Neural cell (in vitro differentiated cells): Measurements from ENCODE around the gene THRB. TPM values are rescaled to one million over a fixed set of nuclear protein-coding genes. Genes with fewer than 3 reads are reported as not detected.
"Not testable (repeated sequence)": the region's sequence is repeated elsewhere in the genome, so short reads cannot be mapped to it uniquely, and the experiment has no call there.

Experiments used
- H2AFZ ChIP-seq: fragments of 200-600, 300-800 bp; sonication (generic), shearing (Covaris generic); 2 replicates; pipeline ENCODE4 v1.6.0; 2014; ENCODE audit warnings: low read depth, mild to moderate bottlenecking, antibody characterized with exemption, low read length, moderate library complexity
- H3F3A ChIP-seq: fragments of 200-600 bp; shearing (Covaris generic); 2 replicates; pipeline ENCODE4 v1.6.1; 2016; ENCODE audit warnings: mild to moderate bottlenecking, moderate library complexity, mixed read lengths, antibody characterized with exemption, low read length; ENCODE audit not compliant: insufficient read depth, poor library complexity, severe bottlenecking
- H3K27ac ChIP-seq: fragments of 200-600, 300-800 bp; sonication (generic), shearing (Covaris generic); 2 replicates; pipeline ENCODE4 v1.5.1; 2014; ENCODE audit warnings: mild to moderate bottlenecking, low read length, moderate library complexity
- H3K27me3 ChIP-seq: fragments of 300-800, 200-600 bp; sonication (generic), shearing (Covaris generic); 2 replicates; pipeline ENCODE4 v1.6.0; 2014; ENCODE audit warnings: mild to moderate bottlenecking, low read depth, low read length, moderate library complexity; ENCODE audit not compliant: insufficient read depth
- H3K36me3 ChIP-seq: fragments of 300-800, 200-600 bp; sonication (generic), shearing (Covaris generic); 2 replicates; pipeline ENCODE4 v1.5.1; 2014; ENCODE audit warnings: mild to moderate bottlenecking, antibody characterized with exemption, low read length, moderate library complexity; ENCODE audit not compliant: insufficient read depth
- H3K4me2 ChIP-seq: fragments of 300-800, 200-600 bp; sonication (generic), shearing (Covaris generic); 2 replicates; pipeline ENCODE4 v1.6.0; 2014; ENCODE audit warnings: mild to moderate bottlenecking, low read length
- H3K4me3 ChIP-seq: fragments of 300-800, 200-600 bp; sonication (generic), shearing (Covaris generic); 2 replicates; pipeline ENCODE4 v1.5.1; 2014; ENCODE audit warnings: mild to moderate bottlenecking, low read length, moderate library complexity
- H3K79me2 ChIP-seq: fragments of 200-600 bp; shearing (Covaris generic); replicated peaks from 2 replicates; pipeline ENCODE4 v1.6.0; 2014; ENCODE audit warnings: mild to moderate bottlenecking, low read length, moderate library complexity; ENCODE audit not compliant: insufficient read depth
- H3K9ac ChIP-seq: fragments of 300-800, 200-600 bp; sonication (generic), shearing (Covaris generic); 2 replicates; pipeline ENCODE4 v1.6.1; 2016; ENCODE audit warnings: mild to moderate bottlenecking, low read length, mixed read lengths
- H3K9me2 ChIP-seq: fragments of 200-600 bp; shearing (Covaris generic); 2 replicates; pipeline ENCODE4 v1.6.1; 2016; ENCODE audit warnings: mild to moderate bottlenecking, low read length, mixed read lengths; ENCODE audit not compliant: insufficient read depth
- H3K9me3 ChIP-seq: fragments of 200-600, 300-800 bp; sonication (generic), shearing (Covaris generic); 2 replicates; pipeline ENCODE4 v1.6.1; 2016; ENCODE audit warnings: mild to moderate bottlenecking, mixed run types, low read length, moderate library complexity, mixed read lengths
- H4K20me1 ChIP-seq: fragments of 200-600 bp; shearing (Covaris generic); 2 replicates; pipeline ENCODE4 v1.6.1; 2016; ENCODE audit warnings: mild to moderate bottlenecking, mixed run types; ENCODE audit not compliant: insufficient read depth
- CTCF ChIP-seq: fragments of 450-650 bp; IDR thresholded peaks from 2 replicates; pipeline ENCODE4 v1.5.1; 2014; ENCODE audit warnings: antibody characterized with exemption, mild to moderate bottlenecking, moderate library complexity; ENCODE audit not compliant: poor library complexity, severe bottlenecking
- EP300 ChIP-seq: fragments of 450-650 bp; conservative IDR thresholded peaks from 2 replicates; pipeline ENCODE4 v1.6.1; 2014; ENCODE audit warnings: antibody characterized with exemption, mild to moderate bottlenecking, moderate library complexity; ENCODE audit not compliant: poor library complexity, severe bottlenecking
- EZH2 ChIP-seq: fragments of 200-600, 300-800 bp; shearing (Covaris generic), sonication (generic); IDR thresholded peaks from 2 replicates; pipeline ENCODE4 v1.6.1; 2014; ENCODE audit warnings: antibody characterized with exemption, low read length, borderline replicate concordance, mild to moderate bottlenecking; ENCODE audit not compliant: insufficient read depth, poor library complexity, severe bottlenecking
- MXI1 ChIP-seq: fragments of 450-650 bp; conservative IDR thresholded peaks from 2 replicates; pipeline ENCODE4 v1.6.1; 2014; ENCODE audit warnings: antibody characterized with exemption, mild to moderate bottlenecking; ENCODE audit not compliant: poor library complexity, severe bottlenecking
- POLR2AphosphoS5 ChIP-seq: IDR thresholded peaks from 2 replicates; pipeline ENCODE4 v1.6.1; 2012
- RAD21 ChIP-seq: fragments of 450-650 bp; conservative IDR thresholded peaks from 2 replicates; pipeline ENCODE4 v1.6.1; 2014; ENCODE audit warnings: antibody characterized with exemption, mild to moderate bottlenecking, moderate library complexity
- REST ChIP-seq: IDR thresholded peaks from 2 replicates; pipeline ENCODE4 v1.6.1; 2012; ENCODE audit warnings: borderline replicate concordance
- SMC3 ChIP-seq: fragments of 450-650 bp; conservative IDR thresholded peaks from 2 replicates; pipeline ENCODE4 v1.6.1; 2014; ENCODE audit warnings: antibody characterized with exemption, mild to moderate bottlenecking, moderate library complexity; ENCODE audit not compliant: poor library complexity
- TAF1 ChIP-seq: IDR thresholded peaks from 2 replicates; pipeline ENCODE4 v1.6.1; 2012; ENCODE audit warnings: low read depth
- polyA plus RNA-seq: library from polyadenylated mRNA; depleted of rRNA; stranded (reverse); fragments of >200 nt; gene quantifications from 2 replicates; pipeline ENCODE4 v1.2.3, GENCODE V29; 2014

THRB gene
- polyA plus RNA-seq, 1 donor from 2014 or later = 1.7 TPM

GRCh38 chr3:24399614-24400013 is 95.0 kb downstream of the THRB start:
- H3K27me3 ChIP-seq = no peaks in the 10 kb centered on the region
- TF ChIP-seq TAF1 (no peak), CTCF (no peak), EZH2 (no peak), REST (no peak), SMC3 (no peak), RAD21 (no peak), POLR2AphosphoS5 (no peak), EP300 (no peak), MXI1 (no peak)
- no peak overlapping the region for H3K9ac ChIP-seq
- H3K36me3 ChIP-seq = no peaks in the 10 kb centered on the region
- no peak overlapping the region for H3K27ac ChIP-seq
- no peaks in the 10 kb centered on the region for H4K20me1 ChIP-seq
- no peak overlapping the region for H3K4me2 ChIP-seq
- H3K9me2 ChIP-seq = no peaks in the 10 kb centered on the region
- no peaks in the 10 kb centered on the region for H3F3A ChIP-seq
- H3K9me3 ChIP-seq = no peaks in the 10 kb centered on the region
- H2AFZ ChIP-seq = no peak overlapping the region
- H3K79me2 ChIP-seq = no peaks in the 10 kb centered on the region
- H3K4me3 ChIP-seq = no peak overlapping the region

GRCh38 chr3:24398712-24399111 is 95.9 kb downstream of the THRB start:
- H3K9me2 ChIP-seq, H3K36me3 ChIP-seq, H3K27ac ChIP-seq, H3F3A ChIP-seq, H3K4me3 ChIP-seq, H4K20me1 ChIP-seq, H3K79me2 ChIP-seq, H3K27me3 ChIP-seq, H3K9ac ChIP-seq, H3K4me2 ChIP-seq, H3K9me3 ChIP-seq, H2AFZ ChIP-seq: not testable (repeated sequence)

GRCh38 chr3:24396338-24396737 is 98.3 kb downstream of the THRB start:
- Histone ChIP-seq H3K27me3 (no peaks in the 10 kb centered on the region), H3F3A (no peaks in the 10 kb centered on the region), H2AFZ (no peak overlapping the region), H3K36me3 (no peaks in the 10 kb centered on the region), H3K27ac (no peak overlapping the region), H3K4me2 (no peak overlapping the region), H3K9me3 (no peaks in the 10 kb centered on the region), H3K9me2 (no peaks in the 10 kb centered on the region), H3K9ac (no peak overlapping the region), H4K20me1 (no peaks in the 10 kb centered on the region), H3K79me2 (no peaks in the 10 kb centered on the region), H3K4me3 (no peak overlapping the region)
- TF ChIP-seq SMC3 (no peak), EZH2 (no peak), EP300 (no peak), RAD21 (no peak), TAF1 (no peak), REST (no peak)
